ENCODE measurements around the gene SEMA5A.

DNA sequence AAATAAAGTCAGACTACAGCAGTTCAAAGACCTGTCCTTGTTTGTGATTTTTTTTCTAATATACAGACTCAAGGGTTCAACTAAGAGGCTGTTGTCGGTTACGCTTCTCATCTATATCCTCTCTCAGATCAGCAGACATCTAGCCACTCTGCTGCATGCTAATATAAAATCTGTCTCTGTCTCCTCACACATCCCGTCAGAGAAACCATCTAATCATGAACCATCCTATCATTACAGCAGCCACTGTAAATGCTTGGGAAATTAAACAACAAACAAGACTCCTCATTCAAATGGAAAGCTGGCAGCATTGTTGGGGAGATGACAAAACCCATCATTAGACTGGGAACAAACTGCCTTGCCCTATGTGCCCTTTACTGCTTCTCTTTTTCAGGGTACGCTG, 94.8 kb downstream of the SEMA5A start:
- TF ChIP-seq, protein P1, sequence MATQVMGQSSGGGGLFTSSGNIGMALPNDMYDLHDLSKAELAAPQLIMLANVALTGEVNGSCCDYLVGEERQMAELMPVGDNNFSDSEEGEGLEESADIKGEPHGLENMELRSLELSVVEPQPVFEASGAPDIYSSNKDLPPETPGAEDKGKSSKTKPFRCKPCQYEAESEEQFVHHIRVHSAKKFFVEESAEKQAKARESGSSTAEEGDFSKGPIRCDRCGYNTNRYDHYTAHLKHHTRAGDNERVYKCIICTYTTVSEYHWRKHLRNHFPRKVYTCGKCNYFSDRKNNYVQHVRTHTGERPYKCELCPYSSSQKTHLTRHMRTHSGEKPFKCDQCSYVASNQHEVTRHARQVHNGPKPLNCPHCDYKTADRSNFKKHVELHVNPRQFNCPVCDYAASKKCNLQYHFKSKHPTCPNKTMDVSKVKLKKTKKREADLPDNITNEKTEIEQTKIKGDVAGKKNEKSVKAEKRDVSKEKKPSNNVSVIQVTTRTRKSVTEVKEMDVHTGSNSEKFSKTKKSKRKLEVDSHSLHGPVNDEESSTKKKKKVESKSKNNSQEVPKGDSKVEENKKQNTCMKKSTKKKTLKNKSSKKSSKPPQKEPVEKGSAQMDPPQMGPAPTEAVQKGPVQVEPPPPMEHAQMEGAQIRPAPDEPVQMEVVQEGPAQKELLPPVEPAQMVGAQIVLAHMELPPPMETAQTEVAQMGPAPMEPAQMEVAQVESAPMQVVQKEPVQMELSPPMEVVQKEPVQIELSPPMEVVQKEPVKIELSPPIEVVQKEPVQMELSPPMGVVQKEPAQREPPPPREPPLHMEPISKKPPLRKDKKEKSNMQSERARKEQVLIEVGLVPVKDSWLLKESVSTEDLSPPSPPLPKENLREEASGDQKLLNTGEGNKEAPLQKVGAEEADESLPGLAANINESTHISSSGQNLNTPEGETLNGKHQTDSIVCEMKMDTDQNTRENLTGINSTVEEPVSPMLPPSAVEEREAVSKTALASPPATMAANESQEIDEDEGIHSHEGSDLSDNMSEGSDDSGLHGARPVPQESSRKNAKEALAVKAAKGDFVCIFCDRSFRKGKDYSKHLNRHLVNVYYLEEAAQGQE (tag by site-specific recombination; IDR thresholded peaks at IDR 0.05) = no peak
- TF ChIP-seq ZNF335 (tag by site-specific recombination; conservative IDR thresholded peaks at IDR 0.05) = no peak
- TF ChIP-seq ZNF777 (tag by site-specific recombination; IDR thresholded peaks at IDR 0.05; ENCODE audit: borderline replicate concordance) = no peak
- TF ChIP-seq, protein P2, sequence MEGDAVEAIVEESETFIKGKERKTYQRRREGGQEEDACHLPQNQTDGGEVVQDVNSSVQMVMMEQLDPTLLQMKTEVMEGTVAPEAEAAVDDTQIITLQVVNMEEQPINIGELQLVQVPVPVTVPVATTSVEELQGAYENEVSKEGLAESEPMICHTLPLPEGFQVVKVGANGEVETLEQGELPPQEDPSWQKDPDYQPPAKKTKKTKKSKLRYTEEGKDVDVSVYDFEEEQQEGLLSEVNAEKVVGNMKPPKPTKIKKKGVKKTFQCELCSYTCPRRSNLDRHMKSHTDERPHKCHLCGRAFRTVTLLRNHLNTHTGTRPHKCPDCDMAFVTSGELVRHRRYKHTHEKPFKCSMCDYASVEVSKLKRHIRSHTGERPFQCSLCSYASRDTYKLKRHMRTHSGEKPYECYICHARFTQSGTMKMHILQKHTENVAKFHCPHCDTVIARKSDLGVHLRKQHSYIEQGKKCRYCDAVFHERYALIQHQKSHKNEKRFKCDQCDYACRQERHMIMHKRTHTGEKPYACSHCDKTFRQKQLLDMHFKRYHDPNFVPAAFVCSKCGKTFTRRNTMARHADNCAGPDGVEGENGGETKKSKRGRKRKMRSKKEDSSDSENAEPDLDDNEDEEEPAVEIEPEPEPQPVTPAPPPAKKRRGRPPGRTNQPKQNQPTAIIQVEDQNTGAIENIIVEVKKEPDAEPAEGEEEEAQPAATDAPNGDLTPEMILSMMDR (tag by site-specific recombination; IDR thresholded peaks at IDR 0.05) = no peak
- TF ChIP-seq SALL2 (tag by site-specific recombination; IDR thresholded peaks at IDR 0.05; ENCODE audit: borderline replicate concordance) = no peak
